SK-N-MC (cell line): ENCODE data around the gene R3HDM4.

Experiments
- EZH2 ChIP-seq: fragments of 200-600 bp; sonication (generic); IDR thresholded peaks from one replicate; pipeline ENCODE4 v1.6.1; 2017; ENCODE audit warnings: antibody characterized with exemption
- FOXP2 ChIP-seq: optimal IDR thresholded peaks from 2 replicates; pipeline ENCODE3; 2011; ENCODE audit warnings: mild to moderate bottlenecking, moderate library complexity; ENCODE audit not compliant: insufficient read depth; ENCODE audit errors: extremely low read length, control extremely low read depth
- POLR2AphosphoS5 ChIP-seq: IDR thresholded peaks from 2 replicates; pipeline ENCODE4 v1.6.1; 2012; ENCODE audit warnings: mild to moderate bottlenecking, low read depth, low read length, borderline replicate concordance

GRCh38 chr19:882871-883497, 30.0 kb downstream of the R3HDM4 start:
- TF ChIP-seq POLR2AphosphoS5 (no peak), EZH2 (no peak), FOXP2 (no peak)
